Stimulated activated CD8-positive, alpha-beta memory T cell treated with anti-CD3 and anti-CD28 coated beads, Interleukin-15, amount 100 ng/mL, for 48 hours (primary cell): Measurements from ENCODE around the gene NAPEPLD.
"Not testable (repeated sequence)": the region's sequence is repeated elsewhere in the genome, so short reads cannot be mapped to it uniquely, and the experiment has no call there.

Experiments used
- DNase-seq, 2 donors: peaks; one replicate each; pipeline ENCODE4 v3.0.0-alpha.2; 2020; ENCODE audit warnings: low read depth in 2 of 2

NAPEPLD gene

GRCh38 chr7:103113164-103113563, 35.7 kb downstream of the NAPEPLD start:
- DNase-seq, result no peak

GRCh38 chr7:103106703-103107070, 42.2 kb downstream of the NAPEPLD start:
- not testable (repeated sequence) for DNase-seq

DNA sequence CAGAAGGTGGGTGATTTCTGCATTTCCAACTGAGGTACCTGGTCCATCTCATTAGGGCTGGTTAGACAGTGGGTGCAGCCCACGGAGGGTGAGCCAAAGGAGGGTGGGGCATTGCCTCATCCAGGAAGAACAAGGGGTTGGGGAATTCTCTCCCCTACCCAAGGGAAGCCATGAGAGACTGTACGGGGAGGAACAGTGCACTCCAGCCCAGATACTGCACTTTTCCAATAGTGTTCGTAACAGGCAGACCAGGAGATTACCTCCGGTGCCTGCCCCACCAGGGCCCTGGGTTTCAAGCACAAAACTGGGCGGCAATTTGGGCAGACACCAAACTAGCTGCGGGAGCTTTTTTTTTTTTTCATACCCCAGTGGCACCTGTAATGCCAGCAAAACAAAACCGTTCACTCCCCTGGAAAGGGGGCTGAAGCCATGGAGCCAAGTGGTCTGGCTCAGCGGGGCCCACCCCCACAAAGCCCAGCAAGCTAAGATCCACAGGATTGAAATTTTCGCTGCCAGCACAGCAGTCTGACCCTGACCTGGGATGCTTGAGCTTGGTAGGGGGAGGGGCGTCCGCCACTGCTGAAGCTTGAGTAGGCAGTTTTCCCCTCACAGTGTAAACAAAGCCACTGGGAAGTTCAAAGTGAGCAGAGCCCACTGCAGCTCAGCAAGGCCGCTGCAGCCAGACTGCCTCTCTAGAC, 42.7 kb downstream of the NAPEPLD start:
- DNase-seq, result no peak

DNA sequence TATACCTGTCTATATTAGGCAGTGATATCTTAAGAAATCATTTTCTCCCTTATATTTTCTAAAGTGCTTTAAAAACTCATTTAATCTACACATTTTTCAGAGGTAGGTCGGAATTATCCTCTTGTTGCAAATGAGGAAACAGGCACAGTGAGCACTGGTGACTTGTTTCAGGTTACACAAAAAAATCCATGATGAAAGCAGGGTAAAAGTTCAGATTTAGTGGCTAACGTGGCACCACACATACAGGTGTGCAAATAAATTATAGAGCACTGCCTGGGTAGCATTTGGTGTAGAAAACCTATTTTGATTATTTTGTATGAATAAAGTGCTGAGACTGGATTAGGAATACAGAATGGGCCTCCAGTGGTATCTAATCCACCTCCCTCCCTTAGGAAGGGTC, 47.4 kb downstream of the NAPEPLD start:
- no peak for DNase-seq

DNA sequence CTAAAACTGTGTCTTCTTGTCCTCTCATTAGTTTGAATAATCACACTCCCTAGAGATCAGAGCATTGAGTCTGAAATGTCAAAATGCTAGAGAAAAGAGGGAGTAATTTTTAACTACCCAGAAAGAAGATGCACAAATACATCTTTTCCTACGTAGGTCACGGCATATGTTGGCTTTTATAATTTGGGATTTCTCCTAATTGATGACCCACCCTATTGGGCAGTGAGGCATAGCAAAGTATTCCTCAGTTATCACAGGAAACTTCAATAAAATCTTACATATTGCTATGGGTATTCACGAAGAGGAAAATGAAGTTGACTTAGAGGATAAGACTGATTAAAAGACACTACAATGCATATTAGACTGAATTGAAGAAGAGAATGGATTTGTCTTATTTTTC, 48.6 kb downstream of the NAPEPLD start:
- DNase-seq, result no peak

DNA sequence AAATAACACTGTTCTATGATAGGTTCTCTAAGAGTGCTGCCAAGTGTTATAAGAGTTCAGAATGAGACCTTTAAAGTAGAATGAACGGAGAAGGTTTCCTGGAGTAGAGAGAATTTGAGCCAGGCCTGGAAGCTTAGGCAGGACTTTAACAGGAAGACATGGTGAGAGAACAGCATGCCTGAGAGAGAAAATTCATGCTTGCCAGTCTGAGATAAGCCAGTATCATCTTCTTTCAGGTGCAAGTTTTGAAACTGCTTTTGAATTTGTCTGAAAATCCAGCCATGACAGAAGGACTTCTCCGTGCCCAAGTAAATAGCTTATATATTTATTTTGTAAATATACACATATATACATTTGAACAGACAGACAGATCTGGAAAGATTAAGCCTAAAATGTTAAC, 51.9 kb downstream of the NAPEPLD start:
- no peak for DNase-seq

- not testable (repeated sequence) for DNase-seq
Observed at GRCh38 chr7:103095558-103095957, 53.3 kb downstream of the NAPEPLD start.

DNA sequence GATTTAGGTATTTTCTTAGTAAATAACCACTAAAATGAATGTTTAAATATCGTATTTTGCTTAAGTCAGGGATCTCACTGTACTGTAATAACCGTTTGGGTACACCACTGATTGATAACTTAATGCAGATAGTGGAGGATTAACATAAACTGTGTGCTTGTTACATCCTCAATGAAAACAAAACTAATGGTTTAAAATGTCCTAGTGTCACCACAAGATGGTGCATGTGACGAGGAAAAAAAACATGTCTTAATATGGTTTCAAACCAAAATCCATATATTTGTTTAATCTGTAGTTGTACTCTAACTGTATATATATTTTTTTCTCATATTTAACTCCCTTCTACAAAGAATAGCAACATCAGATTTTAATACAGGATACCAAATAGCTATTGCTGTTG, 54.8 kb downstream of the NAPEPLD start:
- no peak for DNase-seq

DNA sequence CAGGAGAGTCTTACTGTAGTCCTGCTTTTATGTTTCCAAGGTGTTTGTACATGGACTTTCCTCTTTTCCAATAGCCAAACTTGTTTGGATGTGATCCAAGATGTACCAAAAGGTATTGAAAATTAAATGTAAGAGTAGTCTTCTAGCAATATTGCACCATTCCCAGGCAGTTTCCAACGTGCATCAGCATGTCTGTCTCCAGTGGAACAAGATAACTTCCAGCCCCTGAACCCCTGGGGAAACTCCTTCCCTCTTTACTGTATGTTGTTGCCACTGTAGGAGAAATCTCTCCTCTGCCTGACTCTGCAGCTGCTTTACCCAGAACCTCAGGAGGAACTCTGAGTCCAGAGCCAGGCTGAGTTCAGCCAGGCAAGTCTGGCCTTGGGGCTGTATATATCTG, 55.5 kb downstream of the NAPEPLD start:
- no peak for DNase-seq

DNA sequence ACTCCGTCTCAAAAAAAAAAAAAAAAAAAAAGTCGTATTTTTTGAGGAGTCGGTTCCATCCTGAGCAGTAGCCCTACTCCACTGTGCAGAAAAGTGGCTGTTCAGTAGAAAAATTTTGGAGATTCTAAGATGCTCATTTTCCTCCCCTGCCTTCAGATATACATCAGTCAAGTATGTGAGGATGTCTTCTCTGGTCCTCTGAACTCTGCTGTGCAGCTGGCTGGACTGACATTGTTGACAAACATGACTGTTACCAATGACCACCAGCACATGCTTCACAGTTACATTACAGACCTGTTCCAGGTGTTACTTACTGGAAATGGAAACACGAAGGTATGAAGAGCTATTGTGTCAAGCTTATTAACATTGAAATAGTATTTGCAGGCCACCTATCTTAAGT, 56.6 kb downstream of the NAPEPLD start:
- not testable (repeated sequence) for DNase-seq

DNA sequence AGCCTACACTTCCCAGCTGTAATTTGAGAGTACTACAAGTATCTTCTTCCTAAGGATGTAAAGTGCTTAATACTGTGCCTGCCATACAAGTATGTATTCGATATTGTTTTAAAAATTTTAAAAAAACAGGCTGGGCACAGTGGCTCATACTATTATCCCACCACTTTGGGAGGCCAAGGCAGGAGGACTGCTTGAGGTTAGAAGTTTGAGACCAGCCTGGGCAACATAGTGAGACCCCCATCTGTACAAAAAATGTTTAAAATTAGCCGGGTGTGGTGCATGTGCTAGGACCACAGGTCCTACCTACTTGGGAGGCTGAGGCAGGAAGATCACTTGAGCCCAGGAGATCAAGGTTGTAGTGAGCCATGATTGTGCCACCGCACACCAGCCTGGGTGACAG, 65.7 kb downstream of the NAPEPLD start:
- DNase-seq, result no peak

- DNase-seq, result no peak
Observed at GRCh38 chr7:103082497-103082896, 66.4 kb downstream of the NAPEPLD start.

DNA sequence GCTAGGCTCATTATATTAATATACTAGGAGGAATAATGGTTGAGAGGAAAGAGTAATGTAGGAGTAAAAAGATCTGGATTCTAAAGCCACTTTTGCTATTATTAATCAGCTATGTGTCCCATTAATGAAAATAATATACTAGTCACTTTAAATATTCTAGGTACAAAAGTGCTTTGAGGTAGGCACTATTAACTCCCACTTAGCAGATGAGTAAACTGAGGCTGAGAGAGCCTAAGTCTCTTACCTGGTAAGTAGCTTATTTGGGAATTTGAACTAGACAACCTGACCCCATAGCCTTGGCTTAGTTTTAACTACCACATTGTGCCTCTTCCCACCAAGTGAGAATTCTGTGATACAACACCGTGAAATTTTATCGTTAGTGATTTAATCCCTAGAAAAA, 68.0 kb downstream of the NAPEPLD start:
- no peak for DNase-seq

- DNase-seq, result no peak
Observed at GRCh38 chr7:103079836-103080235, 69.1 kb downstream of the NAPEPLD start.

- DNase-seq, result not testable (repeated sequence)
Observed at GRCh38 chr7:103078226-103078625, 70.7 kb downstream of the NAPEPLD start.

DNA sequence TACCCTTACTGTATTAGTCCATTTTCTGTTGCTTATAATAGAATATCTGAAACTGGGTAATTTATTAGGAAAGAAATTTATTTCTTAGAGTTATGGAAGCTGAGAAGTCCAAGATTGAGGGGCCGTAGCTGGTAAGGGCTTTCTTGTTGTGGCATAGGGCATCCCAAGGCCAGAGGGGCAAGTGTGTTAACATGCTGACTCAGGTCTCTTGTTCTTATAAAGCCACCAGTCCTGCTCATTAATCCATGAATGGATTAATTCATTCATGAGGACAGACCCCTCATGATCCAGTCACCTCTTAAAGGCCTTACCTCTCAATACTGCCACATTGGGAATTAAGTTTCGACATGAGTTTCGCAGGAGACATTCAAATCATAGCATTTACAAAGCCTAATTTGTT, 71.6 kb downstream of the NAPEPLD start:
- no peak for DNase-seq

- DNase-seq, result no peak
Observed at GRCh38 chr7:103076764-103077163, 72.1 kb downstream of the NAPEPLD start.

GRCh38 chr7:103075337-103075918, 73.5 kb downstream of the NAPEPLD start:
- DNase-seq, result peak; percentile 75 to 76

- peak; percentile 84 to 86 for DNase-seq
Observed at GRCh38 chr7:103074519-103075336, 74.2 kb downstream of the NAPEPLD start, which contains the start of the genes ARMC10 and FBXL13. ARMC10 (plus strand) TSS chr7:103075140; CDS start chr7:103075273, 133 bp downstream. FBXL13 (minus strand) TSS chr7:103074796.

- DNase-seq, result no peak
Observed at GRCh38 chr7:103073989-103074518, 74.8 kb downstream of the NAPEPLD start.

- no peak for DNase-seq
Observed at GRCh38 chr7:103071000-103071399, 77.9 kb downstream of the NAPEPLD start.
